Activated gamma-delta T cell treated with Interleukin-2 at 50 U/mL for 16 hours (primary cell): Measurements from ENCODE around the gene ASTN2.
"Not testable (repeated sequence)": the region's sequence is repeated elsewhere in the genome, so short reads cannot be mapped to it uniquely, and the experiment has no call there.

Experiments used
- DNase-seq: peaks from one replicate; pipeline ENCODE4 v3.0.0-alpha.2; 2020

Gene ASTN2

GRCh38 chr9:116467740-116468351 lies 947.0 kb downstream of the ASTN2 start:
- no peak for DNase-seq

- no peak for DNase-seq
Measured at GRCh38 chr9:116466271-116467235, 948.3 kb downstream of the ASTN2 start.

- DNase-seq, result no peak
Measured at GRCh38 chr9:116465576-116466270, 949.1 kb downstream of the ASTN2 start.

GRCh38 chr9:116464987-116465571 lies 949.8 kb downstream of the ASTN2 start:
- DNase-seq, result no peak

GRCh38 chr9:116464423-116464822 lies 950.4 kb downstream of the ASTN2 start:
- DNase-seq, result no peak

GRCh38 chr9:116461632-116462031 lies 953.2 kb downstream of the ASTN2 start:
- DNase-seq, result no peak

- no peak for DNase-seq
Measured at GRCh38 chr9:116460026-116460425, 954.8 kb downstream of the ASTN2 start.

GRCh38 chr9:116459576-116459975 lies 955.3 kb downstream of the ASTN2 start:
- no peak for DNase-seq

GRCh38 chr9:116456490-116457088 lies 958.3 kb downstream of the ASTN2 start:
- no peak for DNase-seq

GRCh38 chr9:116454539-116454938 lies 960.3 kb downstream of the ASTN2 start:
- not testable (repeated sequence) for DNase-seq

GRCh38 chr9:116453785-116454184 lies 961.1 kb downstream of the ASTN2 start:
- no peak for DNase-seq

GRCh38 chr9:116452634-116453033 lies 962.2 kb downstream of the ASTN2 start:
- no peak for DNase-seq

- no peak for DNase-seq
Measured at GRCh38 chr9:116452227-116452626, 962.6 kb downstream of the ASTN2 start.

- no peak for DNase-seq
Measured at GRCh38 chr9:116451500-116452115, 963.2 kb downstream of the ASTN2 start.

GRCh38 chr9:116450378-116451139 lies 964.3 kb downstream of the ASTN2 start:
- DNase-seq, result no peak

- DNase-seq, result no peak
Measured at GRCh38 chr9:116449949-116450348, 964.9 kb downstream of the ASTN2 start.

- DNase-seq, result no peak
Measured at GRCh38 chr9:116448431-116448830, 966.4 kb downstream of the ASTN2 start.

- no peak for DNase-seq
Measured at GRCh38 chr9:116447934-116448333, 966.9 kb downstream of the ASTN2 start.

GRCh38 chr9:116442528-116442927 lies 972.3 kb downstream of the ASTN2 start:
- no peak for DNase-seq

GRCh38 chr9:116437411-116438370 lies 977.2 kb downstream of the ASTN2 start:
- no peak for DNase-seq
